H1 (cell line): ENCODE results near the gene CCNY. TPM values are rescaled to one million over a fixed set of nuclear protein-coding genes. Genes with fewer than 3 reads are reported as not detected.

Source experiments
- CTCF ChIA-PET: fragments of 300-600 bp; sonication (Branson Sonifier 250); formaldehyde crosslinking; loops from one replicate; lab custom pipeline; 2021; ENCODE audit not compliant: partially characterized antibody; lab: Charles Lee
- POLR2A ChIA-PET: fragments of 300-600 bp; sonication (Branson Sonifier 250); formaldehyde crosslinking; loops from one replicate; lab custom pipeline; 2021; ENCODE audit warnings: inconsistent platforms; ENCODE audit not compliant: partially characterized antibody; lab: Charles Lee
- DNase-seq, 2 experiments: peaks; one replicate each; pipeline versions ENCODE4 v3.0.0 to v3.0.0-alpha.2; 2010 to 2022; ENCODE audit warnings: low spot score in 2 of 2, low read depth in 1 of 2, mixed read lengths in 1 of 2
- FAIRE-seq: peaks from 2 replicates; lab custom pipeline; 2011; peaks lifted over from hg19 to GRCh38; lab: Jason Lieb, UNC
- H2AFZ ChIP-seq: 2 replicates; pipeline ENCODE4 v1.8.1; 2012; ENCODE audit warnings: low read length, inconsistent platforms
- H2AK5ac ChIP-seq: 2 replicates; pipeline ENCODE4 v1.6.1; 2013; ENCODE audit warnings: low read depth, low read length
- H2BK120ac ChIP-seq: replicated peaks from 2 replicates; pipeline ENCODE3; 2013; ENCODE audit warnings: low read depth, low read length, inconsistent platforms
- H2BK12ac ChIP-seq: 2 replicates; pipeline ENCODE4 v1.6.1; 2013; ENCODE audit warnings: low read depth, low read length
- H2BK15ac ChIP-seq: 2 replicates; pipeline ENCODE4 v1.6.1; 2013; ENCODE audit warnings: low read length
- H2BK20ac ChIP-seq: 2 replicates; pipeline ENCODE4 v1.6.1; 2013; ENCODE audit warnings: low read length
- H2BK5ac ChIP-seq: 2 replicates; pipeline ENCODE4 v1.6.1; 2013; ENCODE audit warnings: low read depth, low read length
- H3K14ac ChIP-seq: 2 replicates; pipeline ENCODE4 v1.6.1; 2013; ENCODE audit warnings: inconsistent platforms; ENCODE audit not compliant: insufficient read length
- H3K18ac ChIP-seq: 2 replicates; pipeline ENCODE4 v1.6.1; 2013; ENCODE audit warnings: low read length; ENCODE audit errors: extremely low read depth
- H3K23ac ChIP-seq: 2 replicates; pipeline ENCODE4 v1.6.1; 2013; ENCODE audit warnings: inconsistent platforms; ENCODE audit not compliant: insufficient read length
- H3K23me2 ChIP-seq: 2 replicates; pipeline ENCODE4 v1.6.1; 2013; ENCODE audit warnings: low read depth, low read length
- H3K27ac ChIP-seq: 2 replicates; pipeline ENCODE4 v1.6.1; 2011; ENCODE audit warnings: low read depth, low read length, inconsistent platforms
- H3K27me3 ChIP-seq, 4 experiments: replicated peaks in 1 of 4; 1 replicate in 1 of 4; 2 replicates in 3 of 4; pipeline versions ENCODE4 v1.6.1 to v1.8.1; 2011 to 2013; ENCODE audit warnings: low read length in 3 of 4, mild to moderate bottlenecking in 3 of 4, inconsistent platforms in 2 of 4, mixed read lengths in 2 of 4, moderate library complexity in 1 of 4; ENCODE audit not compliant: control insufficient read depth in 3 of 4, insufficient read depth in 3 of 4; ENCODE audit errors: extremely low read depth in 1 of 4
- H3K36me3 ChIP-seq, 4 experiments: 2 replicates each; pipeline versions ENCODE4 v1.6.1 to v1.8.1; 2011 to 2013; ENCODE audit warnings: mild to moderate bottlenecking in 4 of 4, low read length in 3 of 4, moderate library complexity in 2 of 4, control low read depth in 1 of 4, inconsistent platforms in 1 of 4; ENCODE audit not compliant: insufficient read depth in 4 of 4, control insufficient read depth in 2 of 4
- H3K4ac ChIP-seq: replicated peaks from 2 replicates; pipeline ENCODE3; 2013; ENCODE audit warnings: low read length, low read depth, mixed read lengths, inconsistent platforms; ENCODE audit not compliant: insufficient read length
- H3K4me1 ChIP-seq, 4 experiments: replicated peaks in 1 of 4; 1 replicate in 1 of 4; 2 replicates in 3 of 4; pipeline versions ENCODE4 v1.6.1 to v1.8.1; 2011 to 2013; ENCODE audit warnings: low read length in 3 of 4, inconsistent platforms in 2 of 4, mixed read lengths in 1 of 4; ENCODE audit not compliant: insufficient read depth in 4 of 4, control insufficient read depth in 3 of 4
- H3K4me2 ChIP-seq, 2 experiments: 2 replicates each; pipeline versions ENCODE4 v1.6.1 to v1.8.1; 2011 to 2013; ENCODE audit warnings: low read depth in 2 of 2, low read length in 2 of 2, control low read depth in 1 of 2, inconsistent platforms in 1 of 2, mild to moderate bottlenecking in 1 of 2; ENCODE audit not compliant: insufficient read depth in 1 of 2
- H3K4me3 ChIP-seq, 4 experiments: fragments of 200-600, 300-600 bp in 1 of 4; sonication (generic), shearing (Covaris generic), sonication (Bioruptor Twin) in 1 of 4; 2 replicates each; pipeline versions ENCODE4 v1.5.1 to v1.8.1; 2011 to 2016; ENCODE audit warnings: low read length in 4 of 4, low read depth in 3 of 4, control low read depth in 2 of 4, inconsistent platforms in 2 of 4, mild to moderate bottlenecking in 2 of 4, mixed read lengths in 1 of 4, moderate library complexity in 1 of 4; ENCODE audit not compliant: insufficient read depth in 2 of 4; ENCODE audit errors: extremely low read depth in 1 of 4
- H3K56ac ChIP-seq: replicated peaks from 2 replicates; pipeline ENCODE3; 2013; ENCODE audit warnings: low read depth, mild to moderate bottlenecking, mixed read lengths, low read length, inconsistent platforms; ENCODE audit not compliant: insufficient read length
- H3K79me1 ChIP-seq: 2 replicates; pipeline ENCODE4 v1.6.1; 2013; ENCODE audit warnings: low read depth, low read length, control low read depth
- H3K79me2 ChIP-seq, 2 experiments: 2 replicates each; pipeline versions ENCODE4 v1.6.1 to v1.8.1; 2012 to 2013; ENCODE audit warnings: low read length in 2 of 2, mild to moderate bottlenecking in 2 of 2, inconsistent platforms in 1 of 2; ENCODE audit not compliant: insufficient read depth in 2 of 2, control insufficient read depth in 1 of 2
- H3K9ac ChIP-seq, 4 experiments: replicated peaks in 1 of 4; 1 replicate in 1 of 4; 2 replicates in 3 of 4; pipeline versions ENCODE4 v1.6.1 to v1.8.1; 2011 to 2013; ENCODE audit warnings: low read depth in 3 of 4, low read length in 3 of 4, control low read depth in 2 of 4, mild to moderate bottlenecking in 2 of 4, moderate library complexity in 2 of 4, inconsistent platforms in 1 of 4; ENCODE audit errors: extremely low read depth in 1 of 4
- H3K9me3 ChIP-seq, 2 experiments: 2 replicates each; pipeline versions ENCODE4 v1.6.1 to v1.8.1; 2012 to 2013; ENCODE audit warnings: mild to moderate bottlenecking in 2 of 2, moderate library complexity in 2 of 2, control low read depth in 1 of 2, inconsistent platforms in 1 of 2, low read depth in 1 of 2, low read length in 1 of 2, mixed read lengths in 1 of 2; ENCODE audit not compliant: insufficient read depth in 2 of 2
- H4K20me1 ChIP-seq, 2 experiments: replicated peaks in 1 of 2; 2 replicates each; pipeline versions ENCODE3 to v1.8.1; 2011 to 2013; ENCODE audit warnings: inconsistent platforms in 2 of 2, low read length in 2 of 2, mild to moderate bottlenecking in 1 of 2; ENCODE audit not compliant: insufficient read depth in 2 of 2, control insufficient read depth in 1 of 2
- H4K5ac ChIP-seq: 2 replicates; pipeline ENCODE4 v1.6.1; 2013; ENCODE audit warnings: low read length, low read depth, mixed read lengths, inconsistent platforms; ENCODE audit not compliant: insufficient read length
- H4K8ac ChIP-seq: 2 replicates; pipeline ENCODE4 v1.8.0; 2013; ENCODE audit warnings: mild to moderate bottlenecking, moderate library complexity, low read length, inconsistent platforms; ENCODE audit not compliant: insufficient read depth; ENCODE audit errors: extremely low read depth
- H4K91ac ChIP-seq: replicated peaks from 2 replicates; pipeline ENCODE3; 2013; ENCODE audit warnings: low read length, mixed read lengths, inconsistent platforms; ENCODE audit not compliant: insufficient read length
- ASH2L ChIP-seq: fragments of 200-600, 300-600 bp; sonication (generic); IDR thresholded peaks from one replicate; pipeline ENCODE4 v1.7.1; 2017; ENCODE audit warnings: low read length
- ATF3 ChIP-seq: IDR thresholded peaks from 2 replicates; pipeline ENCODE4 v1.6.1; 2011; ENCODE audit warnings: low read depth, mild to moderate bottlenecking, low read length; ENCODE audit not compliant: insufficient read depth
- CBX8 ChIP-seq: fragments of 300-800, 300-1000 bp; sonication (generic); IDR thresholded peaks from 2 replicates; pipeline ENCODE4 v1.7.1; 2016; ENCODE audit warnings: low read depth, low read length, borderline replicate concordance
- CREB1 ChIP-seq: IDR thresholded peaks from 2 replicates; pipeline ENCODE4 v1.6.1; 2012; ENCODE audit warnings: inconsistent platforms
- CTCF ChIP-seq, 3 experiments: IDR thresholded peaks; 1 replicate in 2 of 3; 2 replicates in 1 of 3; pipeline versions ENCODE4 v1.5.1 to v1.6.1; 2011; ENCODE audit warnings: low read length in 3 of 3, mild to moderate bottlenecking in 3 of 3, inconsistent platforms in 2 of 3, low read depth in 1 of 3, moderate library complexity in 1 of 3; ENCODE audit not compliant: insufficient read depth in 1 of 3; ENCODE audit errors: control extremely low read depth in 1 of 3
- FOSL1 ChIP-seq: IDR thresholded peaks from 2 replicates; pipeline ENCODE4 v1.6.1; 2011; ENCODE audit warnings: mild to moderate bottlenecking, low read depth, low read length, moderate library complexity; ENCODE audit not compliant: insufficient read depth
- GTF2F1 ChIP-seq: IDR thresholded peaks from 2 replicates; pipeline ENCODE4 v1.6.1; 2012; ENCODE audit warnings: low read depth, low read length, improper control_type of control experiment, borderline replicate concordance
- POLR2A ChIP-seq, 2 experiments: IDR thresholded peaks; 1 replicate in 1 of 2; 2 replicates in 1 of 2; pipeline ENCODE4 v1.6.1; 2011; ENCODE audit warnings: low read depth in 2 of 2, low read length in 2 of 2, mild to moderate bottlenecking in 2 of 2; ENCODE audit errors: control extremely low read depth in 1 of 2
- POLR2AphosphoS5 ChIP-seq: IDR thresholded peaks from 2 replicates; pipeline ENCODE4 v1.6.1; 2011; ENCODE audit warnings: low read depth, low read length
- POU5F1 ChIP-seq: IDR thresholded peaks from 2 replicates; pipeline ENCODE4 v1.6.1; 2011; ENCODE audit warnings: low read depth, mild to moderate bottlenecking, low read length, moderate library complexity
- SIRT6 ChIP-seq: IDR thresholded peaks from one replicate; pipeline ENCODE4 v1.7.1; 2012; ENCODE audit warnings: low read length, inconsistent platforms
- SIX5 ChIP-seq: IDR thresholded peaks from 2 replicates; pipeline ENCODE4 v1.6.1; 2011; ENCODE audit warnings: mild to moderate bottlenecking, low read depth, low read length
- TCF12 ChIP-seq: IDR thresholded peaks from 2 replicates; pipeline ENCODE4 v1.6.1; 2011; ENCODE audit warnings: low read depth, mild to moderate bottlenecking, low read length
- whole genome bisulfite sequencing, 2 experiments: shearing (Covaris generic) in 1 of 2; methylation state at CpG; one replicate each; pipeline versions ENCODE4 v1.1.6 to v1.1.7; 2013 to 2015; ENCODE audit warnings: low lambda C conversion rate in 2 of 2, mixed read lengths in 2 of 2, inconsistent platforms in 1 of 2, low coverage in 1 of 2, missing lambda C conversion rate in 1 of 2; ENCODE audit not compliant: insufficient replicate concordance in 2 of 2, insufficient coverage in 1 of 2, insufficient read length in 1 of 2; ENCODE audit errors: extremely low coverage in 1 of 2, missing lambda C conversion rate in 1 of 2; 5-methylcytosine and 5-hydroxymethylcytosine counted together
- polyA plus RNA-seq, 7 experiments: library from polyadenylated mRNA; depleted of rRNA in 3 of 7; stranded (reverse) in 5 of 7; unstranded in 2 of 7; fragments of >200 nt in 5 of 7; fragments of 200-250 nt in 2 of 7; gene quantifications; 1 replicate in 5 of 7; 2 replicates in 1 of 7; 4 replicates in 1 of 7; pipeline versions ENCODE4 v1.2.1 to v1.2.3, GENCODE V29; 2011 to 2013; ENCODE audit warnings: missing spikeins in 2 of 7, mixed read lengths in 2 of 7
- total RNA-seq: library from RNA; stranded (reverse); fragmentation: NEBNext Ultra II Directional; extraction: Animal tissue kit (Norgen Biotek cat#: 25700); gene quantifications from 2 replicates; pipeline ENCODE4 v1.2.1, GENCODE V29; 2021

The CCNY gene
- total and polyA plus RNA-seq, 2 of the 8 experiments (the other 6 are each of a cell fraction or from before 2014, with no cell fraction given), result 25.3 to 68.2 TPM

- Histone ChIP-seq H3K9me3 (no peaks in the 10 kb centered on the region), H2AK5ac (no peak overlapping the region), H2BK5ac (no peak overlapping the region), H3K23me2 (no peaks in the 10 kb centered on the region), H4K5ac (no peak overlapping the region), H2BK12ac (no peak overlapping the region), H4K20me1 (no peaks in the 10 kb centered on the region), H3K27ac (no peak overlapping the region), H3K4me2 (no peak overlapping the region), H3K18ac (no peak overlapping the region), H3K36me3 (no peaks in the 10 kb centered on the region), H2BK15ac (no peak overlapping the region), H4K91ac (no peak overlapping the region), H3K79me2 (no peaks in the 10 kb centered on the region), H2AFZ (no peak overlapping the region), H2BK20ac (no peak overlapping the region), H3K14ac (no peak overlapping the region), H3K27me3 (no peaks in the 10 kb centered on the region), H3K9ac (no peak overlapping the region), H2BK120ac (no peak overlapping the region), H3K23ac (no peak overlapping the region), H4K8ac (no peak overlapping the region), H3K4ac (no peak overlapping the region), H3K79me1 (no peaks in the 10 kb centered on the region), H3K56ac (no peak overlapping the region), H3K4me3 (no peak overlapping the region), H3K4me1 (peaks cover 1 to 6% (median 5%) of the 10 kb centered on the region in 4 experiments; a peak in 6 of 7 replicates)
- WGBS, 2 experiments, result 84% methylated on average over 1 of the region's 1 CpG; no CpG with 5 or more reads in 1 of the 2 experiments
- FAIRE-seq (no peak), DNase-seq (no peak)
- TF ChIP-seq POU5F1 (no peak), CBX8 (no peak), TCF12 (no peak), FOSL1 (no peak), CTCF (IDR thresholded peaks at IDR 0.05; ENCODE audit: control extremely low read depth in 1 of 3, insufficient read depth in 1 of 3, low read depth in 1 of 3, low read length in 3 of 3) (no peak), POLR2AphosphoS5 (no peak), SIX5 (no peak), SIRT6 (no peak), ATF3 (no peak), ASH2L (no peak), GTF2F1 (no peak), CREB1 (no peak), POLR2A (IDR thresholded peaks at IDR 0.05; ENCODE audit: control extremely low read depth in 1 of 2, low read depth in 2 of 2, low read length in 2 of 2) (no peak)
- ChIA-PET CTCF (interaction anchor here (3.2 kb wide), 1 partner anchor 11 kb away, joined by 19 read pairs; no protein-coding TSS in a partner anchor), POLR2A (no interaction called here)
Observed at GRCh38 chr10:35572583-35572982, 236.3 kb downstream of the CCNY start.
